Activated T-helper 1 cell treated with anti-CD3 and anti-CD28 coated beads, Interleukin-12 subunit alpha, Interleukin-12 subunit beta, Interleukin-2, Interleukin-4 antibody, amounts not matched to agents 30 ng/mL and 10 ng/mL and 1 ng/mL, durations not matched to agents 14 hours and 24 hours and 36 hours (primary cell): ENCODE measurements around the gene SPRR1B. TPM values are rescaled to one million over a fixed set of nuclear protein-coding genes. Genes with fewer than 3 reads are reported as not detected.
"Not testable (repeated sequence)": the region's sequence is repeated elsewhere in the genome, so short reads cannot be mapped to it uniquely, and the experiment has no call there.

Experiments
- DNase-seq: peaks from one replicate; pipeline ENCODE4 v3.0.0; 2021; ENCODE audit warnings: low spot score
- H3K27ac Mint-ChIP-seq: one replicate; pipeline ENCODE4 v1.8.0; 2021; ENCODE audit warnings: mild to moderate bottlenecking, mixed read lengths
- H3K27me3 Mint-ChIP-seq: one replicate; pipeline ENCODE4 v1.8.0; 2022; ENCODE audit warnings: mild to moderate bottlenecking, moderate library complexity, mixed read lengths; ENCODE audit not compliant: insufficient read depth
- H3K36me3 Mint-ChIP-seq: one replicate; pipeline ENCODE4 v1.8.0; 2021; ENCODE audit warnings: low read depth, mixed read lengths
- H3K4me1 Mint-ChIP-seq: one replicate; pipeline ENCODE4 v1.8.0; 2021; ENCODE audit warnings: low read depth, mixed read lengths
- H3K4me3 Mint-ChIP-seq: one replicate; pipeline ENCODE4 v1.8.0; 2021; ENCODE audit warnings: mild to moderate bottlenecking, moderate library complexity, mixed read lengths
- H3K9me3 Mint-ChIP-seq: one replicate; pipeline ENCODE4 v1.8.0; 2021; ENCODE audit warnings: mixed read lengths
- intact Hi-C: fragments of 100-400 bp; cut with micrococcal nuclease; formaldehyde crosslinking; loops from one replicate; pipeline ENCODE4 v1.15.1; 2024
- total RNA-seq: library from RNA; stranded (reverse); gene quantifications from 2 replicates; pipeline ENCODE4 v1.2.3, GENCODE V29; 2022

Gene SPRR1B
- total RNA-seq, 1 donor from 2014 or later, result not detected

DNA sequence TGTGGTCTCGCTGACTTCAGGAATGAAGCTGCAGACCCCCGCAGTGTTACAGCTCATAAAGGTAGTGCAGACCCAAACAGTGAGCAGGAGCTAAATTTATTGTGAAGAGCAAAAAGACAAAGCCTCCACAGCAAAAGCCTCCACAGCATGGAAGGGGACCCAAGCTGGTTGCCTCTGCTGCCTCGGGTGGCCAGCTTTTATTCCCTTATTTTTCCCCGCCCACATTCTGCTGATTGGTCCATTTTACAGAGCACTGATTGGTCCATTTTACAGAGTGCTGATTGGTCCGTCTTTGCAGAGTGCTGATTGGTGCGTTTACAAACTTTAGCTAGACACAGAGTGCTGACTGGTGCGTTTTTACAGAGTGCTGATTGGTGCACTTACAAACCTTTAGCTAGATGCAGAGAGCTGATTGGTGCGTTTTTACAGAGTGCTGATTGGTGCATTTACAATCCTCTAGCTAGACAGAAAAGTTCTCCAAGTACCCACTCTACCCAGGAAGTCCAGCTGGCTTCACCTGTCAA, 19.7 kb upstream of the SPRR1B start:
- H3K4me1 Mint-ChIP-seq, intact Hi-C loops, H3K9me3 Mint-ChIP-seq, H3K4me3 Mint-ChIP-seq, H3K27me3 Mint-ChIP-seq, H3K27ac Mint-ChIP-seq, DNase-seq, H3K36me3 Mint-ChIP-seq: not testable (repeated sequence)

DNA sequence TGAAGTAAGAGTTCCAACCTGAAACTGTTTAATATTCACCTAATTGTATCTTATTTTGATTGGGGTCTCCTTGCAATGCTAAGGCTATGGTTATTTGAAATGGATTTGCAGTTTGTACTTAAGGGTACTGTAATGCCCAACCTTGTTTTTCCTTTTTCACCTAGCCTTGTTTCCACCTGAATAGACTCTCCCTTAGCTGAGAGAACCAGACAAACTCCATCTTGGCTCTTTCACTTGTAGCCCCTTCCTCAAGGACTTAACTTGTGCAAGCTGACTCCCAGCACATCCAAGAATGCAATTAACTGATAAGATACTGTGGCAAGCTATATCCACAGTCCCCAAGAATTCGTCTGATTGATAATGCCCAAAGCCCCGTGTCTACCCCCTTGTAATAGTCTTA, 9.2 kb upstream of the SPRR1B start:
- intact Hi-C loops, DNase-seq, H3K27me3 Mint-ChIP-seq, H3K4me1 Mint-ChIP-seq, H3K9me3 Mint-ChIP-seq, H3K27ac Mint-ChIP-seq, H3K36me3 Mint-ChIP-seq, H3K4me3 Mint-ChIP-seq: not testable (repeated sequence)

DNA sequence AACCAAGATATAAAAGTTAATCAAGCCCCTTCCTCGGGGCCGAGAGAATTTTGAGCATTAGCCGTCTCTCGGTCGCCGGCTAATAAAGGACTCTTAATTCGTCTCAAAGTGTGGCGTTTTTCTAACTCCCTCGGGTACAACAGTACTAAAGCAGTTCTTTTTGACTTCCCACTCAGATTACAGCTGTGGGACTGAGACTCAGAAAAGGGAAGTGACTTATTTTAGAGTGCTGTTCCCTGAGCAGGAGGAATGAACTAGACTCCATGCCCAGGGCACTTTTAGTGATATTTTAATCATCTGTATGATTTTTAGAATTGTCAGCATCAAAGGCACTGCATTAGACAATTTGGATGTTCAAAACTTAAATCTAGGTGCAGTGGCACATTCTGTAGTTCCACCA, 8.7 kb upstream of the SPRR1B start:
- H3K36me3 Mint-ChIP-seq, H3K4me1 Mint-ChIP-seq, H3K9me3 Mint-ChIP-seq, H3K27me3 Mint-ChIP-seq, H3K27ac Mint-ChIP-seq, intact Hi-C loops, H3K4me3 Mint-ChIP-seq, DNase-seq: not testable (repeated sequence)

DNA sequence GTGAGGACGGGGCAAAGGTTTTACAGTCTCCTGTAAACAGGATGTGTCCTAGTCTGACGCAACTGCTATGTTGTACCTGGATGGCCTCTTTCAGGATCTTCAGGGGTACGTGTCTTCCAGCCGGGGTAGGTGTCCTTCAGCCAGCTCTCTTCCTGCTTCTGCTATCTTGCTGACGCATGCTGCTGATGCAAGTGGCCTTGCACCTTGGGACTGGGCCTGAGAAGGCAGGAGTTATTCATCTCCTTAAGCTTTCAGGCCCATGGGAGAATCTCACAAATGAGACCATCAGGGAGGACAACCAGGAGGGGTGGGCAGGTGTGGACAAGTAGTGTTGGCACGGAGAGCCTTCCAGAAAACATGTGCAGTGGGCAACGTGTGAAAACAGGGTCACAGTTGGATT, 7.9 kb upstream of the SPRR1B start:
- Mint-ChIP-seq H3K4me1 (no peaks in the 10 kb centered on the region), H3K36me3 (no peaks in the 10 kb centered on the region), H3K4me3 (no peak overlapping the region), H3K27ac (no peak overlapping the region), H3K9me3 (no peaks in the 10 kb centered on the region), H3K27me3 (peaks cover 4% of the 10 kb centered on the region)
- no peak for DNase-seq
- intact Hi-C loops, result no loop called here

DNA sequence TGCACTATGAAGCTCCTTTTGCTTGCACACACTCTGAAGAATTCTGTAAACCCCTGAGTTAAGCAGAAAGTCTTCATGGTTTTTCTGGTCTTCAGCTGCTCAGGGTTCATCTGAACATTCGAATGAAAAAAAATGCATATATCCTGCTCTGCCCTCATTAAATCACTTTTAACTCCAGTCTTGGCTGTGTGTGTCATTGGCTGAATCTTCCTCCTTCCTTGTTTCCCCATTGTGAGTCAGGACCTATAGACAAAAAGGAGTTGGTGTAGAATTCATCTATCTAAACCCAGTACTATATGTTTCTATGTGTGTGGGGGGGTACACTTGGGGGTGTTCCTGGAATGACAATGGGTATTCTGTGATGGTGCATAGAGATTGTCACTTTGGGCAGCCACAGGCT, 6.6 kb upstream of the SPRR1B start:
- no peak for DNase-seq
- Mint-ChIP-seq H3K4me1 (no peaks in the 10 kb centered on the region), H3K36me3 (no peaks in the 10 kb centered on the region), H3K27me3 (peaks cover 4% of the 10 kb centered on the region), H3K4me3 (no peak overlapping the region), H3K27ac (no peak overlapping the region), H3K9me3 (no peaks in the 10 kb centered on the region)
- intact Hi-C loops, result no loop called here

DNA sequence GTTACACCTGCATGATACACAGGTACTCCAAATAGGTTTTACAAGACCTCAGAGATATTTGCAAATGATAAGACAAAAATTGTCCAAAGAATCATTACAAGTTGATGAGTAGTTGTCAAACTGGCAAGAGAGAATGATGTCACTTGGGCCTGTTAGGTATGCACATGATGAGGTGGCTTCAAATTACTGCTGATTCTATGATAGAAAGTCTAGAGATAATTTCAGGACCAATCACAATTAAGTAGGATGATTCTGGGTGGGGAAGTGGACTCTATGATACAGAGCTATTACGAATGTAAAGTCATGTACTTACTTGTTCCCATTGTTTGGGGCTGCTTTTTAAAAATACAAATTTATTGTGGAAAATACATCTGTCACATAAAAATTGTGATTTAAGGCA, 5.2 kb upstream of the SPRR1B start:
- H3K27me3 Mint-ChIP-seq, result peaks cover 4% of the 10 kb centered on the region
- H3K4me3 Mint-ChIP-seq, result no peak overlapping the region
- no peaks in the 10 kb centered on the region for H3K4me1 Mint-ChIP-seq
- intact Hi-C loops, result no loop called here
- DNase-seq, result no peak
- H3K36me3 Mint-ChIP-seq, result no peaks in the 10 kb centered on the region
- H3K27ac Mint-ChIP-seq, result no peak overlapping the region
- no peaks in the 10 kb centered on the region for H3K9me3 Mint-ChIP-seq

DNA sequence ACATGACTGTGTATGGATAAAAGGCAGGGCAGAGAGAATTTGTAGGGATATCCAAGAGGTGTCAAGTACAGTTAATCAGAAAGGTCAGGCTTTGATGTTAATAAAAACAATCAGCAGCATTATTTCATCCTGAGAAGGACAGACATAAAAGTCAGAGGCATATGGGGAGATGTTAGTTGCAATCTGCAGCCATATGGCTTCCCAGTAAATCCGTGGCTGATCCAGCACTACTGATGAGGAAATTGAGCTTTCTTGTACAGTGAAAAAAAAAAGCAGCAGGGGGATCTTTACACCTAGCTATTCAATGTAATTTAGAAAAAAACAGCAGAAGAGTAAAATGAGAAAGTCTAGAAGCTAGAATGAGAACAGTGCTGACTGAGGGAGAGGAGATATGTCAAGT, 2.2 kb upstream of the SPRR1B start:
- no peaks in the 10 kb centered on the region for H3K27me3 Mint-ChIP-seq
- no peak for DNase-seq
- no peaks in the 10 kb centered on the region for H3K36me3 Mint-ChIP-seq
- H3K4me3 Mint-ChIP-seq, result no peak overlapping the region
- H3K9me3 Mint-ChIP-seq, result no peaks in the 10 kb centered on the region
- intact Hi-C loops, result no loop called here
- no peak overlapping the region for H3K27ac Mint-ChIP-seq
- H3K4me1 Mint-ChIP-seq, result no peaks in the 10 kb centered on the region

DNA sequence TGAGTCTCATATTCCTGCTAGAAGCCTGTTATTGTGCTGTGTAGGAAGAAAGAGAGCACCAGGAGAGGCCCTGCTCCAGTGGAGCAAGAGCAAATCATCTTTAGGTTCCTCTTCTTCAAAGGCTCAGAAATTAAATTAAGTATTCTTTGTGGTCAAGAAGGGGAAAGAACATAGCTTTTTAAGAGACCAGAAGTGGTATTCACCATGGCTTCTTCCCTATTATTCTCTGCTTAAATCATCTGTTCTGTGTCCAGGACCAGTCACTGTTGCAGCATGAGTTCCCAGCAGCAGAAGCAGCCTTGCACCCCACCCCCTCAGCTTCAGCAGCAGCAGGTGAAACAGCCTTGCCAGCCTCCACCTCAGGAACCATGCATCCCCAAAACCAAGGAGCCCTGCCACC, 1.1 kb downstream of the SPRR1B start:
- intact Hi-C loops, result no loop called here
- Mint-ChIP-seq H3K4me1 (no peaks in the 10 kb centered on the region), H3K36me3 (no peaks in the 10 kb centered on the region), H3K27me3 (no peaks in the 10 kb centered on the region), H3K9me3 (no peaks in the 10 kb centered on the region), H3K4me3 (no peak overlapping the region), H3K27ac (no peak overlapping the region)
- no peak for DNase-seq

DNA sequence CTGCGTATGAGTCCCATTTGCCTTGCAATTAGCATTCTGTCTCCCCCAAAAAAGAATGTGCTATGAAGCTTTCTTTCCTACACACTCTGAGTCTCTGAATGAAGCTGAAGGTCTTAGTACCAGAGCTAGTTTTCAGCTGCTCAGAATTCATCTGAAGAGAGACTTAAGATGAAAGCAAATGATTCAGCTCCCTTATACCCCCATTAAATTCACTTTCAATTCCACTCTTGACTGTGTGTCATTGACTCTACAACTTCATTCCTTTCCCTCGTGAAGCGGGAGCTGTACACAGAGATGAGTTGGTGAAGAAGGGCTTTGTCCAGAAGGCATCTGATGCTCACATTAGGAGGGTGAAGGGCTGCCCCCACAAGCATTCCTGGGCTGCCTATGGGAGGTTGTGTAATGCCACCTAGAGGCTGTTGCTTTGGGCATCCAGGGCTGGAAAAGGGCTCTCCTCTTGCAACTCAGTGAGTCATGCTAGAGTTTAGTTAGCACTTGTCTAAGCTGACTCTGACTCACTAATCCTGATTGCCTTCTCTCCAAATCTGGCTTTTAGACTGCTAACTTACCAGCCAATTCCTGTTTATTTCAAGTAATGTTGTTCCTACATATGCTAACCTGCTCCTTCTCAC, 1.8 kb downstream of the SPRR1B start:
- Mint-ChIP-seq H3K9me3 (no peaks in the 10 kb centered on the region), H3K36me3 (no peaks in the 10 kb centered on the region), H3K27me3 (peaks cover 5% of the 10 kb centered on the region), H3K4me1 (no peaks in the 10 kb centered on the region), H3K27ac (no peak overlapping the region), H3K4me3 (no peak overlapping the region)
- no peak for DNase-seq
- intact Hi-C loops, result no loop called here

DNA sequence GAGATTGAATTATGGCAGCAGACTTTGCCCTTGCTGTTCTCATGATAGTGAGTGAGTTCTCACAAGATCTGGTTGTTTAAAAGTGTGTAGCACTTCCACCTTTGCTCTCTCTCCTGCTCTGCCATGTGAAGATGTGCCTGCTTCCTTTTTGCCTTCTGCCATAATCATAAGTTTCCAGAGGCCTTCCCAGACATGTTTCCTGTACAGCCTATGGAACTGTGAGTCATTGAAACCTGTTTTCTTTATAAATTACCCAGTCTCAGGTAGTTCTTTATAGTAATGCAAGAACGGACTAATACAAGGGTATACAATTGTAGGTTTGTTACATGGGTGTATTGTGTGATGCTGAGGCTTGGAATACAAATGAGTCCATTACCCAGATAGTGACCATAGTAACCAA, 4.2 kb downstream of the SPRR1B start:
- Mint-ChIP-seq H3K27ac (no peak overlapping the region), H3K9me3 (no peaks in the 10 kb centered on the region), H3K36me3 (no peaks in the 10 kb centered on the region), H3K27me3 (peaks cover 10% of the 10 kb centered on the region), H3K4me3 (no peak overlapping the region), H3K4me1 (no peaks in the 10 kb centered on the region)
- intact Hi-C loops, result no loop called here
- no peak for DNase-seq

DNA sequence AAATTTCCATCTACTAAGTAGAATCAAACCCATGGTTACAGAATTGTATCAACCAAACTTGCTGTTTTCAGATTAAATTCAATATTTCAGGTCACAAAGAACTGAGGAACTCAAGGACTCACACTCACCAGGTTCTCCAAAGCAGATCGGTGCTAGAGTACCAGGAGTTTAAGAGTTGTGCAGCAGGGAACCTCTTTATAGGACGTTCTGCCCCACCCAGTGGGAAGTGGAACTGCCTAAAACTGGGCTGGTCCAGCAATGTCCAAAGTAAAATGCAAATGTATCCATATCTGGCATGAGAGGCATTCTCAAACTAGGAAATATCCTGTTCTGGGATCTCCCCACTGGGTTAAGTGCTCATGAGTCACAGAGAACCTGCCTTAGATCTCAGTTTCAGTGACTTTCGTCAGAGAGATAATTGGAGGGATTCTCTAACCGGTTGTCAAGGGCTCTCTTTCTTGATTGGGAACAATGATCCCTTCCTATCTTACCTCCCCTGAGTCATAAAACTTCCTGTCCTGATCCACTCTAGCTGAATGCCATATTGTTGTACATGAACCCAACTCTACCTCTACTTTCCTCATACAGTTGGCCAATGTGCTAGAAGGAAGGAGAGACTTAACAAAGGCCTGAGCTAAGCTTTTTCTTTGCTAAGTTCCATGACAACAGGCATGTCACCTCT, 10.1 kb downstream of the SPRR1B start, which contains the start of gene SPRR2D:
TSS of gene SPRR2D (minus strand) at position 171 of the 682 bp plus-strand sequence. CDS start 774 bp downstream, outside the sequence.
- Mint-ChIP-seq H3K4me1 (no peaks in the 10 kb centered on the region), H3K27me3 (peaks cover 20% of the 10 kb centered on the region), H3K36me3 (no peaks in the 10 kb centered on the region), H3K9me3 (no peaks in the 10 kb centered on the region), H3K27ac (no peak within 1 kb of the TSS), H3K4me3 (no peak within 1 kb of the TSS)
- intact Hi-C loops, result no loop called here
- no peak for DNase-seq

DNA sequence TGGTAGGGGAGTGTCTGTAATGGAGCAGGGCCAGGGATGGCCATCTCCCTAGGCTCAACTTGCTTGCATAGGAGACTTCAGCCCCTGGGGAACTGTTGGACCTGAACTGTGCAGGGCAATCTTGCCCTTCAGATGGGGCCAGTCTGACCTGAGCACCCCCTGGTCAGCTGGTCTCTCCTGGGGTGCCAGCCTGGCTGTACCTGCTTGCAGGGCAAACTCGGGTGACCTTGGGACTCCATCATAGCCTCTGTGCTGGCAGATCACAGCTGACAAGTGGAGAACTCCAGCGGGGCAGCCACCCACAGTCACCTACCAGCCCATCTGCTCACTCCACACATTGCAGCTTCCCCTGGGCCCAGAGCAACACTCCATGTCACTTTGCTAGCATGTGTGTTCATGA, 18.2 kb downstream of the SPRR1B start:
- intact Hi-C loops, result no loop called here
- H3K27me3 Mint-ChIP-seq, result peaks cover 14% of the 10 kb centered on the region
- H3K4me3 Mint-ChIP-seq, result no peak overlapping the region
- no peak overlapping the region for H3K27ac Mint-ChIP-seq
- H3K36me3 Mint-ChIP-seq, result no peaks in the 10 kb centered on the region
- no peak for DNase-seq
- no peaks in the 10 kb centered on the region for H3K4me1 Mint-ChIP-seq
- no peaks in the 10 kb centered on the region for H3K9me3 Mint-ChIP-seq

DNA sequence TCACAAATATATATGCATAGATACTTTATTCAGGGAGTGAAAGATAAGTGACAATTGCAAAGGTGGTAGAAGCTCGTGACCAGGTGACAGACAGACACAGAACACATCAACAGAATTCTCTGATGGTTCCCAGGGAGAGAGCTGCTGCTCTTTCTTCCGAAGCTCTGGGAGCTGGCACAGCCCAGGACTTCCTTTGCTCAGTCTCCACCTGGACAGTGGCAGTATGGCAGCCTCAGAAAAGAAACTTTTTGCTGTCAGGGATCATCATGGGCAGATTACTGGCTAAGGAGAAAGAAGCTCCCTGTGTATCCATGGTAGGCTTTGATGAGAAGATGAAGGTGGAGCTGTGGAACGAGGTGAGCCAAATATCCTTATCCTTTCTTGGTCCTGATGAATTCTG, 25.1 kb downstream of the SPRR1B start:
- H3K4me1 Mint-ChIP-seq, intact Hi-C loops, H3K4me3 Mint-ChIP-seq, H3K9me3 Mint-ChIP-seq, H3K27ac Mint-ChIP-seq, DNase-seq, H3K36me3 Mint-ChIP-seq: not testable (repeated sequence)
- peaks cover 13% of the 10 kb centered on the region for H3K27me3 Mint-ChIP-seq
